Measurements from ENCODE around the gene RSPO3. TPM values are rescaled to one million over a fixed set of nuclear protein-coding genes. Genes with fewer than 3 reads are reported as not detected.

RSPO3 gene
- total and polyA plus RNA-seq, 4 donors: 1.4 to 3.5 (median 1.6) TPM

GRCh38 chr6:127176146-127176545, 57.7 kb downstream of the RSPO3 start:
- Histone ChIP-seq H3K9me3 (ENCODE audit: control insufficient read depth in 4 of 4, low read length in 3 of 4) (no peaks in the 10 kb centered on the region), H3K4me1 (ENCODE audit: control insufficient read depth in 4 of 4, insufficient read depth in 4 of 4, low read length in 3 of 4) (no peaks in the 10 kb centered on the region), H3K4me3 (ENCODE audit: low read depth in 1 of 3, low read length in 3 of 3) (no peak overlapping the region), H3K27ac (ENCODE audit: low read depth in 1 of 2, low read length in 2 of 2) (no peak overlapping the region), H3K27me3 (ENCODE audit: control insufficient read depth in 4 of 4, insufficient read depth in 4 of 4, low read length in 3 of 4) (peaks cover 0 to 2% (median 0%) of the 10 kb centered on the region in 4 donors), H3K36me3 (ENCODE audit: control insufficient read depth in 4 of 4, insufficient read depth in 3 of 4, low read depth in 1 of 4, low read length in 3 of 4) (no peaks in the 10 kb centered on the region), H3K9ac (ENCODE audit: low read depth in 1 of 2, low read length in 2 of 2) (no peak overlapping the region)
- TF ChIP-seq EGR1 (IDR thresholded peaks at IDR 0.05; ENCODE audit: low read depth in 2 of 2) (no peak), ATF3 (IDR thresholded peaks at IDR 0.05) (no peak), HNF4G (IDR thresholded peaks at IDR 0.05) (no peak), NR2F2 (IDR thresholded peaks at IDR 0.05) (no peak), HNF4A (conservative IDR thresholded peaks at IDR 0.05) (no peak)
- 67% methylated on average over 1 of the region's 1 CpG for WGBS
- no peak for DNase-seq (ENCODE audit: low spot score)

- Histone ChIP-seq H3K27ac (ENCODE audit: low read depth in 1 of 2, low read length in 2 of 2) (no peak overlapping the region), H3K27me3 (ENCODE audit: control insufficient read depth in 4 of 4, insufficient read depth in 4 of 4, low read length in 3 of 4) (peaks cover 0 to 2% (median 0%) of the 10 kb centered on the region in 4 donors), H3K36me3 (ENCODE audit: control insufficient read depth in 4 of 4, insufficient read depth in 3 of 4, low read depth in 1 of 4, low read length in 3 of 4) (no peaks in the 10 kb centered on the region), H3K4me3 (ENCODE audit: low read depth in 1 of 3, low read length in 3 of 3) (no peak overlapping the region), H3K4me1 (ENCODE audit: control insufficient read depth in 4 of 4, insufficient read depth in 4 of 4, low read length in 3 of 4) (no peaks in the 10 kb centered on the region), H3K9me3 (ENCODE audit: control insufficient read depth in 4 of 4, low read length in 3 of 4) (no peaks in the 10 kb centered on the region), H3K9ac (ENCODE audit: low read depth in 1 of 2, low read length in 2 of 2) (no peak overlapping the region)
- no peak for DNase-seq (ENCODE audit: low spot score)
- WGBS: 73% methylated on average over 4 of the region's 4 CpGs
- no peak for TF ChIP-seq RAD21 (IDR thresholded peaks at IDR 0.05)
- TF ChIP-seq FOXA1 (IDR thresholded peaks at IDR 0.05): no peak
- TF ChIP-seq ZBTB33 (IDR thresholded peaks at IDR 0.05): no peak
- no peak for TF ChIP-seq TAF1 (conservative IDR thresholded peaks at IDR 0.05)
- TF ChIP-seq FOXA2 (IDR thresholded peaks at IDR 0.05): no peak
- no peak for TF ChIP-seq JUND (IDR thresholded peaks at IDR 0.05)
- TF ChIP-seq REST (IDR thresholded peaks at IDR 0.05): no peak
- no peak for TF ChIP-seq RXRA (IDR thresholded peaks at IDR 0.05)
- TF ChIP-seq HNF4A (conservative IDR thresholded peaks at IDR 0.05): no peak
These were observed 58.8 kb downstream of the RSPO3 start for GRCh38 chr6:127177030-127177922.
